T-cell (primary cell): Measurements from ENCODE around the gene SLC6A13. TPM values are rescaled to one million over a fixed set of nuclear protein-coding genes. Genes with fewer than 3 reads are reported as not detected.

Experiments
- ATAC-seq, 4 experiments: fragments of 200-7000 bp in 3 of 4; fragments of 150-1000 bp in 1 of 4; cut with Tn5 transposase; replicated peaks in 1 of 4; 1 replicate in 3 of 4; 2 replicates in 1 of 4; pipeline ENCODE4 v1.10.0; 2021; ENCODE audit warnings: moderate library complexity in 3 of 4, mild to moderate bottlenecking in 2 of 4, moderate number of reproducible peaks in 1 of 4
- CTCF ChIA-PET, 2 donors: fragments of 300-600 bp; sonication (Branson Sonifier 250); formaldehyde crosslinking; loops; one replicate each; lab custom pipeline; 2022; ENCODE audit warnings: antibody characterized with exemption in 2 of 2; lab: Charles Lee
- POLR2A ChIA-PET, 2 donors: fragments of 300-600 bp; sonication (Branson Sonifier 250); formaldehyde crosslinking; loops; one replicate each; lab custom pipeline; 2022; ENCODE audit warnings: antibody characterized with exemption in 2 of 2; lab: Charles Lee
- DNase-seq, 35 experiments: peaks; one replicate each; pipeline versions ENCODE4 v3.0.0 to v3.0.0-alpha.2; 2013 to 2023
- H3K27ac ChIP-seq: one replicate; pipeline ENCODE4 v1.5.1; 2013; ENCODE audit warnings: low read length
- H3K27me3 ChIP-seq, 2 experiments: replicated peaks in 1 of 2; 1 replicate in 1 of 2; 2 replicates in 1 of 2; pipeline versions ENCODE4 v1.6.1 to v1.7.0; 2013; ENCODE audit warnings: low read length in 1 of 2, mixed read lengths in 1 of 2; ENCODE audit not compliant: control insufficient read depth in 2 of 2, insufficient read depth in 2 of 2; ENCODE audit errors: extremely low read depth in 1 of 2
- H3K36me3 ChIP-seq, 2 donors: 1 replicate in 1 of 2; 2 replicates in 1 of 2; pipeline versions ENCODE4 v1.6.1 to v1.7.0; 2013; ENCODE audit warnings: low read length in 1 of 2; ENCODE audit not compliant: control insufficient read depth in 2 of 2, insufficient read depth in 1 of 2; ENCODE audit errors: extremely low read depth in 1 of 2
- H3K4me1 ChIP-seq, 2 experiments: 1 replicate in 1 of 2; 2 replicates in 1 of 2; pipeline versions ENCODE4 v1.6.1 to v1.7.0; 2013; ENCODE audit warnings: low read length in 2 of 2, mixed read lengths in 1 of 2; ENCODE audit not compliant: insufficient read depth in 2 of 2, control insufficient read depth in 1 of 2; ENCODE audit errors: extremely low read depth in 1 of 2
- H3K4me3 ChIP-seq, 2 donors: 1 replicate in 1 of 2; 2 replicates in 1 of 2; pipeline versions ENCODE4 v1.5.1 to v1.7.0; 2013; ENCODE audit warnings: mild to moderate bottlenecking in 2 of 2, low read length in 1 of 2, moderate library complexity in 1 of 2; ENCODE audit not compliant: control insufficient read depth in 1 of 2; ENCODE audit errors: extremely low read depth in 1 of 2
- H3K9me3 ChIP-seq: 2 replicates; pipeline ENCODE4 v1.7.0; 2013
- H3K27ac Mint-ChIP-seq, 2 donors: one replicate each; pipeline ENCODE4 v1.8.0; 2020 to 2021; ENCODE audit warnings: mild to moderate bottlenecking in 2 of 2, mixed read lengths in 2 of 2
- H3K27me3 Mint-ChIP-seq, 2 donors: one replicate each; pipeline ENCODE4 v1.8.0; 2021 to 2022; ENCODE audit warnings: mixed read lengths in 2 of 2
- H3K36me3 Mint-ChIP-seq: one replicate; pipeline ENCODE4 v1.8.0; 2021; ENCODE audit warnings: mixed read lengths
- H3K4me1 Mint-ChIP-seq, 3 donors: one replicate each; pipeline ENCODE4 v1.8.0; 2020 to 2022; ENCODE audit warnings: mixed read lengths in 3 of 3, mild to moderate bottlenecking in 1 of 3
- H3K4me3 Mint-ChIP-seq, 3 donors: one replicate each; pipeline ENCODE4 v1.8.0; 2020 to 2022; ENCODE audit warnings: mild to moderate bottlenecking in 3 of 3, mixed read lengths in 3 of 3, moderate library complexity in 3 of 3
- H3K9me3 Mint-ChIP-seq, 3 donors: one replicate each; pipeline ENCODE4 v1.8.0; 2020 to 2022; ENCODE audit warnings: mixed read lengths in 3 of 3
- WGBS: methylation state at CpG from one replicate; pipeline ENCODE4 v1.1.5; 2013; ENCODE audit warnings: missing lambda C conversion rate; ENCODE audit not compliant: insufficient coverage; 5-methylcytosine and 5-hydroxymethylcytosine counted together
- total RNA-seq, 35 experiments: library from RNA in 6 of 35; stranded (reverse) in 6 of 35; fragments of 120-200 nt in 1 of 35; gene quantifications; one replicate each; pipeline versions ENCODE4 v1.2.1 to v1.2.4 and lab custom pipeline; 2013 to 2026

The SLC6A13 gene
- total RNA-seq, 5 donors from 2014 or later (not counting 1 experiment from before 2014, with no cell fraction given), result 0.49 to 1.8 (median 0.86) TPM

- peaks cover 0 to 61% of the 10 kb centered on the region in 2 experiments for H3K27me3 ChIP-seq
- Mint-ChIP-seq H3K27ac (no peak overlapping the region), H3K36me3 (no peaks in the 10 kb centered on the region), H3K27me3 (peaks cover 6 to 26% of the 10 kb centered on the region in 2 donors), H3K9me3 (no peaks in the 10 kb centered on the region), H3K4me1 (peaks cover 3 to 9% (median 5%) of the 10 kb centered on the region in 3 donors), H3K4me3 (no peak overlapping the region)
- ATAC-seq, result no peak
- ChIA-PET CTCF (no interaction called here), POLR2A (no interaction called here)
- no peak overlapping the region for H3K4me3 ChIP-seq
- H3K36me3 ChIP-seq, result no peaks in the 10 kb centered on the region
- no peak for DNase-seq
- peaks cover 0 to 5% of the 10 kb centered on the region in 2 experiments for H3K4me1 ChIP-seq
- no peaks in the 10 kb centered on the region for H3K9me3 ChIP-seq
- H3K27ac ChIP-seq, result no peak overlapping the region
- WGBS, result 87% methylated on average over 13 of the region's 16 CpGs
These were observed 86.9 kb downstream of the SLC6A13 start for GRCh38 chr12:175759-176158.

- Histone ChIP-seq H3K4me3 (no peak overlapping the region), H3K4me1 (no peaks in the 10 kb centered on the region), H3K9me3 (no peaks in the 10 kb centered on the region), H3K27me3 (peaks cover 0 to 57% of the 10 kb centered on the region in 2 experiments), H3K27ac (no peak overlapping the region), H3K36me3 (no peaks in the 10 kb centered on the region)
- Mint-ChIP-seq H3K27ac (no peak overlapping the region), H3K36me3 (no peaks in the 10 kb centered on the region), H3K9me3 (no peaks in the 10 kb centered on the region), H3K27me3 (peaks cover 6 to 26% of the 10 kb centered on the region in 2 donors), H3K4me3 (no peak overlapping the region), H3K4me1 (peaks cover under 1 to 4% (median 4%) of the 10 kb centered on the region in 3 donors)
- ChIA-PET POLR2A (no interaction called here), CTCF (no interaction called here)
- ATAC-seq (no peak), DNase-seq (no peak)
- WGBS, result 76% methylated on average over 8 of the region's 10 CpGs
These were observed 87.4 kb downstream of the SLC6A13 start for GRCh38 chr12:175250-175649.

- Histone ChIP-seq H3K27me3 (peaks cover 0 to 60% of the 10 kb centered on the region in 2 experiments), H3K36me3 (no peaks in the 10 kb centered on the region), H3K4me1 (no peaks in the 10 kb centered on the region), H3K27ac (no peak overlapping the region), H3K4me3 (no peak overlapping the region), H3K9me3 (no peaks in the 10 kb centered on the region)
- ChIA-PET POLR2A (no interaction called here), CTCF (no interaction called here)
- DNase-seq (no peak), ATAC-seq (no peak)
- Mint-ChIP-seq H3K27me3 (peaks cover 9 to 28% of the 10 kb centered on the region in 2 donors), H3K4me3 (no peak overlapping the region), H3K36me3 (no peaks in the 10 kb centered on the region), H3K9me3 (no peaks in the 10 kb centered on the region), H3K27ac (no peak overlapping the region), H3K4me1 (peaks cover 3 to 5% (median 4%) of the 10 kb centered on the region in 3 donors)
- WGBS, result 80% methylated on average over 13 of the region's 23 CpGs
These were observed 88.0 kb downstream of the SLC6A13 start for GRCh38 chr12:174596-174995.

- CTCF ChIA-PET, result no interaction called here
These were observed 88.5 kb downstream of the SLC6A13 start for GRCh38 chr12:174124-174523.

GRCh38 chr12:172732-173161 is 89.9 kb downstream of the SLC6A13 start:
- Histone ChIP-seq H3K4me3 (no peak overlapping the region), H3K9me3 (no peaks in the 10 kb centered on the region), H3K27me3 (peaks cover 0 to 54% of the 10 kb centered on the region in 2 experiments), H3K4me1 (peaks cover 0 to 6% of the 10 kb centered on the region in 2 experiments), H3K27ac (no peak overlapping the region), H3K36me3 (no peaks in the 10 kb centered on the region)
- Mint-ChIP-seq H3K9me3 (no peaks in the 10 kb centered on the region), H3K27ac (no peak overlapping the region), H3K27me3 (peaks cover 12 to 29% of the 10 kb centered on the region in 2 donors), H3K4me3 (no peak overlapping the region), H3K4me1 (peaks cover 15 to 18% (median 16%) of the 10 kb centered on the region in 3 donors), H3K36me3 (no peaks in the 10 kb centered on the region)
- WGBS, result 73% methylated on average over 15 of the region's 15 CpGs
- no peak for ATAC-seq
- ChIA-PET CTCF (interaction anchor here in 1 of 2 donors (0.7 kb wide), 1 partner anchor 16 kb away, joined by 3 read pairs; no protein-coding TSS in a partner anchor), POLR2A (no interaction called here)
- no peak for DNase-seq

More at GRCh38 chr12:174124-174523, 88.5 kb downstream of the SLC6A13 start:
- Histone ChIP-seq H3K27ac (no peak overlapping the region), H3K4me1 (no peaks in the 10 kb centered on the region), H3K27me3 (peaks cover 0 to 60% of the 10 kb centered on the region in 2 experiments), H3K4me3 (no peak overlapping the region), H3K9me3 (no peaks in the 10 kb centered on the region), H3K36me3 (no peaks in the 10 kb centered on the region)
- H3K36me3 Mint-ChIP-seq, result no peaks in the 10 kb centered on the region
- POLR2A ChIA-PET, result no interaction called here
- H3K27me3 Mint-ChIP-seq, result peaks cover 10 to 33% of the 10 kb centered on the region in 2 donors
- peaks cover 8 to 10% (median 9%) of the 10 kb centered on the region in 3 donors for H3K4me1 Mint-ChIP-seq
- DNase-seq (no peak), ATAC-seq (no peak)
- H3K4me3 Mint-ChIP-seq, result no peak overlapping the region
- H3K9me3 Mint-ChIP-seq, result no peaks in the 10 kb centered on the region
- H3K27ac Mint-ChIP-seq, result no peak overlapping the region
- no CpG with 5 or more reads among the region's 6 CpGs for WGBS

GRCh38 chr12:171743-172676 is 90.6 kb downstream of the SLC6A13 start:
- CTCF ChIA-PET, result interaction anchor here in 1 of 2 donors (0.5 to 0.7 kb wide), 2 partner anchors 17 to 75 kb away, joined by 3 read pairs; no protein-coding TSS in a partner anchor
- Histone ChIP-seq H3K27ac (no peak overlapping the region), H3K4me3 (no peak overlapping the region), H3K36me3 (no peaks in the 10 kb centered on the region), H3K4me1 (peaks cover 0 to 6% of the 10 kb centered on the region in 2 experiments), H3K27me3 (peaks cover 0 to 48% of the 10 kb centered on the region in 2 experiments), H3K9me3 (no peaks in the 10 kb centered on the region)
- POLR2A ChIA-PET, result no interaction called here
- Mint-ChIP-seq H3K9me3 (no peaks in the 10 kb centered on the region), H3K4me1 (peaks cover 15 to 18% (median 16%) of the 10 kb centered on the region in 3 donors), H3K27ac (no peak overlapping the region), H3K36me3 (no peaks in the 10 kb centered on the region), H3K27me3 (peaks cover 15 to 29% of the 10 kb centered on the region in 2 donors), H3K4me3 (no peak overlapping the region)
- DNase-seq, result no peak
- WGBS, result 61% methylated on average over 13 of the region's 18 CpGs
- ATAC-seq, result no peak
